Measurements from ENCODE around the gene EEFSEC.

GRCh38 chr3:128340198-128340903 lies 187.1 kb downstream of the EEFSEC start:
- TF ChIP-seq CTCF (conservative IDR thresholded peaks at IDR 0.05; ENCODE audit: low read length) (no peak), EZH2phosphoT487 (IDR thresholded peaks at IDR 0.05; ENCODE audit: borderline replicate concordance, low read depth, low read length) (no peak)

Measured in OCI-LY7 (cell line).